ENCODE results near the gene KDM2A. TPM values are rescaled to one million over a fixed set of nuclear protein-coding genes. Genes with fewer than 3 reads are reported as not detected.

KDM2A gene
- total and polyA plus RNA-seq, 2 of the 13 experiments (the other 11 are each of a cell fraction or from before 2014, with no cell fraction given) = 31.3 to 31.4 TPM

- TF ChIP-seq HMGXB3 (CRISPR knock-in tag; IDR thresholded peaks at IDR 0.05; ENCODE audit: borderline replicate concordance) (no peak), ELF3 (CRISPR knock-in tag; IDR thresholded peaks at IDR 0.05) (0 out of 2 replicates have a peak, but pooled peaks have one; percentile 37), ZBTB4 (CRISPR knock-in tag; IDR thresholded peaks at IDR 0.05; ENCODE audit: borderline replicate concordance) (no peak; the same call in 1 of the 2 replicates), GLMP (CRISPR knock-in tag; IDR thresholded peaks at IDR 0.05; ENCODE audit: borderline replicate concordance) (no peak), ZBED4 (CRISPR knock-in tag; IDR thresholded peaks at IDR 0.05; ENCODE audit: borderline replicate concordance) (peak; percentile 63; the same call in 1 of the 2 replicates), ETS1 (CRISPR knock-in tag; IDR thresholded peaks at IDR 0.05) (peak; percentile 68; the same call in 1 of the 2 replicates), SP1 (IDR thresholded peaks at IDR 0.05) (no peak), SP1 (CRISPR knock-in tag; IDR thresholded peaks at IDR 0.05) (no peak), ZSCAN20 (CRISPR knock-in tag; IDR thresholded peaks at IDR 0.05; ENCODE audit: borderline replicate concordance) (peak; percentile 13; the same call in 1 of the 2 replicates), FOXA1 (IDR thresholded peaks at IDR 0.05) (no peak), FOXA1 (CRISPR knock-in tag; IDR thresholded peaks at IDR 0.05) (0 out of 2 replicates have a peak, but pooled peaks have one; percentile 7), RAD21 (CRISPR knock-in tag; IDR thresholded peaks at IDR 0.05) (no peak; the same call in 1 of the 2 replicates), ESRRA (CRISPR knock-in tag; IDR thresholded peaks at IDR 0.05; ENCODE audit: low read depth) (peak; percentile 57; the same call in 1 of the 2 replicates), TOPORS (CRISPR knock-in tag; IDR thresholded peaks at IDR 0.05) (0 out of 2 replicates have a peak, but pooled peaks have one; percentile 4)
Measured at GRCh38 chr11:67303132-67303834, 184.2 kb downstream of the KDM2A start, which contains the start of gene SSH3 (continued).
